HCT116 (cell line): ENCODE results near the gene ZNF207. TPM values are rescaled to one million over a fixed set of nuclear protein-coding genes. Genes with fewer than 3 reads are reported as not detected.

ENCODE experiments used
- ATAC-seq: fragments of 200-7000 bp; cut with Tn5 transposase; 2 replicates; pipeline ENCODE4 v1.9.1; 2020; ENCODE audit warnings: mild to moderate bottlenecking, moderate library complexity
- BruUV-seq: library from RNA; stranded (reverse); fragments of 400-500 nt; replicated peaks from 2 replicates; lab custom pipeline; 2021; lab: Mats Ljungman, UMichigan
- CTCF ChIA-PET: fragments of 300-600 bp; sonication (Branson Sonifier 250); formaldehyde crosslinking; loops from one replicate; lab custom pipeline; 2021; ENCODE audit warnings: antibody characterized with exemption; lab: Charles Lee
- POLR2A ChIA-PET: fragments of 300-600, 350-600 bp; sonication (Branson Sonifier 250); formaldehyde crosslinking; loops from one replicate; lab custom pipeline; 2021; ENCODE audit warnings: antibody characterized with exemption; lab: Charles Lee
- RAD21 ChIA-PET, 2 experiments: fragments of 300-600 bp; sonication (Branson Sonifier 250); formaldehyde crosslinking; loops; one replicate each; lab custom pipeline; 2023; ENCODE audit warnings: low total read pairs in 2 of 2; ENCODE audit not compliant: uncharacterized antibody in 2 of 2, unreplicated experiment in 2 of 2, low non-redundant PET in 1 of 2; lab: Charles Lee
- DNase-seq: peaks from one replicate; pipeline ENCODE4 v3.0.0-alpha.2; 2010; ENCODE audit warnings: low read depth, low spot score
- H2AFZ ChIP-seq: fragments of 200-600 bp; shearing (Covaris generic), sonication (generic); 2 replicates; pipeline ENCODE4 v1.6.1; 2017; ENCODE audit warnings: low read depth, mixed run types, mixed read lengths, antibody characterized with exemption, low read length; ENCODE audit not compliant: poor library complexity, severe bottlenecking
- H3K27ac ChIP-seq: 2 replicates; pipeline ENCODE4 v1.5.1; 2012; ENCODE audit warnings: low read depth, low read length
- H3K27me3 ChIP-seq: fragments of 200-600 bp; sonication (generic); 2 replicates; pipeline ENCODE4 v1.6.1; 2016; ENCODE audit warnings: mixed run types, low read length, mixed read lengths; ENCODE audit not compliant: insufficient read depth
- H3K36me3 ChIP-seq, 2 experiments: fragments of 200-500 bp in 1 of 2; fragments of 200-600 bp in 1 of 2; sonication (Bioruptor generic) in 1 of 2; sonication (generic) in 1 of 2; 2 replicates each; pipeline versions ENCODE4 v1.5.1 to v1.6.1; 2014 to 2016; ENCODE audit warnings: low read length in 2 of 2, inconsistent platforms in 1 of 2, mixed read lengths in 1 of 2, mixed run types in 1 of 2; ENCODE audit not compliant: insufficient read depth in 2 of 2, control insufficient read depth in 1 of 2
- H3K4me1 ChIP-seq, 2 experiments: fragments of 200-600 bp in 1 of 2; sonication (generic) in 1 of 2; 2 replicates each; pipeline versions ENCODE4 v1.5.1 to v1.6.1; 2012 to 2017; ENCODE audit warnings: low read length in 2 of 2, inconsistent platforms in 1 of 2, mild to moderate bottlenecking in 1 of 2, mixed read lengths in 1 of 2, mixed run types in 1 of 2, moderate library complexity in 1 of 2; ENCODE audit not compliant: insufficient read depth in 2 of 2, control insufficient read depth in 1 of 2
- H3K4me2 ChIP-seq: fragments of 200-600 bp; sonication (generic); 2 replicates; pipeline ENCODE4 v1.6.1; 2017; ENCODE audit warnings: mixed run types, low read length, mixed read lengths
- H3K4me3 ChIP-seq, 2 experiments: fragments of 200-600 bp in 1 of 2; sonication (generic) in 1 of 2; replicated peaks in 1 of 2; 2 replicates each; pipeline ENCODE4 v1.5.1; 2011 to 2016; ENCODE audit warnings: low read length in 2 of 2, control low read depth in 1 of 2, low read depth in 1 of 2, mild to moderate bottlenecking in 1 of 2, mixed read lengths in 1 of 2, mixed run types in 1 of 2
- H3K79me2 ChIP-seq: fragments of 200-600 bp; sonication (generic); 2 replicates; pipeline ENCODE4 v1.6.1; 2017; ENCODE audit warnings: mild to moderate bottlenecking, mixed run types, low read length, moderate library complexity, mixed read lengths; ENCODE audit not compliant: insufficient read depth
- H3K9ac ChIP-seq: fragments of 200-600 bp; sonication (generic); 2 replicates; pipeline ENCODE4 v1.6.1; 2016; ENCODE audit warnings: low read length, mixed read lengths
- H3K9me2 ChIP-seq: fragments of 200-600 bp; sonication (generic), shearing (Covaris generic); 2 replicates; pipeline ENCODE4 v1.6.1; 2017; ENCODE audit warnings: mixed run types, mild to moderate bottlenecking, moderate library complexity; ENCODE audit not compliant: insufficient read depth
- H3K9me3 ChIP-seq, 2 experiments: fragments of 200-500 bp in 1 of 2; fragments of 200-600 bp in 1 of 2; sonication (Bioruptor generic) in 1 of 2; sonication (generic) in 1 of 2; 2 replicates each; pipeline ENCODE4 v1.6.1; 2014 to 2017; ENCODE audit warnings: low read length in 2 of 2, mixed read lengths in 2 of 2, inconsistent platforms in 1 of 2, low read depth in 1 of 2, mild to moderate bottlenecking in 1 of 2, mixed run types in 1 of 2, moderate library complexity in 1 of 2; ENCODE audit not compliant: control insufficient read depth in 1 of 2, insufficient read depth in 1 of 2
- H4K20me1 ChIP-seq: fragments of 200-600 bp; sonication (generic), shearing (Covaris generic); 2 replicates; pipeline ENCODE4 v1.6.1; 2017; ENCODE audit warnings: mixed run types, mild to moderate bottlenecking, moderate library complexity; ENCODE audit not compliant: insufficient read depth
- CTCF ChIP-seq, 3 experiments: fragments of 200-600 bp in 1 of 3; sonication (generic) in 1 of 3; IDR thresholded peaks in 2 of 3; conservative IDR thresholded peaks in 1 of 3; 2 replicates each; pipeline ENCODE4 v1.5.1; 2012 to 2017; ENCODE audit warnings: low read depth in 2 of 3, low read length in 2 of 3, antibody characterized with exemption in 1 of 3, borderline replicate concordance in 1 of 3, control low read depth in 1 of 3, mild to moderate bottlenecking in 1 of 3, mixed read lengths in 1 of 3, mixed run types in 1 of 3, moderate library complexity in 1 of 3; ENCODE audit not compliant: insufficient read depth in 1 of 3
- EZH2phosphoT487 ChIP-seq: fragments of 200-600 bp; IDR thresholded peaks from 2 replicates; pipeline ENCODE4 v1.6.1; 2018; ENCODE audit warnings: antibody characterized with exemption, borderline replicate concordance
- JUND ChIP-seq: IDR thresholded peaks from 2 replicates; pipeline ENCODE4 v1.6.1; 2012
- SP1 ChIP-seq: IDR thresholded peaks from 2 replicates; pipeline ENCODE4 v1.6.1; 2012; ENCODE audit warnings: low read depth
- TCF7L2 ChIP-seq: IDR thresholded peaks from 2 replicates; pipeline ENCODE4 v1.7.0; 2011; ENCODE audit warnings: borderline replicate concordance, inconsistent platforms; ENCODE audit not compliant: insufficient read depth, insufficient read length; ENCODE audit errors: extremely low read depth
- ZBTB33 ChIP-seq: IDR thresholded peaks from 2 replicates; pipeline ENCODE4 v1.6.1; 2011; ENCODE audit warnings: mild to moderate bottlenecking, low read length, moderate library complexity; ENCODE audit not compliant: insufficient replicate concordance; ENCODE audit errors: extremely low read depth
- ZFX ChIP-seq: fragments of 450-650 bp; IDR thresholded peaks from 2 replicates; pipeline ENCODE4 v1.6.1; 2017
- intact Hi-C: fragments of 100-400 bp; cut with micrococcal nuclease; formaldehyde crosslinking; loops from 2 replicates; pipeline ENCODE4 v1.10.0; 2022
- total RNA-seq: library from RNA; stranded (reverse); gene quantifications from one replicate; pipeline ENCODE4 v1.2.1, GENCODE V29; 2021; ENCODE audit not compliant: unreplicated experiment

Gene ZNF207
- total RNA-seq, 1 experiment from 2014 or later = 181 TPM

GRCh38 chr17:32382526-32383223 is 32.7 kb downstream of the ZNF207 start:
- RAD21 ChIA-PET = no interaction called here
- Histone ChIP-seq H3K4me1 (no peaks in the 10 kb centered on the region), H3K9ac (no peak overlapping the region), H3K27ac (no peak overlapping the region), H3K9me3 (no peaks in the 10 kb centered on the region), H3K79me2 (peaks cover 28% of the 10 kb centered on the region), H3K27me3 (no peaks in the 10 kb centered on the region), H3K9me2 (no peaks in the 10 kb centered on the region), H3K36me3 (peaks cover 31 to 35% of the 10 kb centered on the region in 2 experiments), H2AFZ (no peak overlapping the region), H3K4me3 (no peak overlapping the region), H4K20me1 (peaks cover 4% of the 10 kb centered on the region; the same call in 1 of the 2 replicates), H3K4me2 (no peak overlapping the region)
- no TSS peak for BruUV-seq
- CTCF ChIA-PET = no interaction called here
- DNase-seq (no peak), ATAC-seq (no peak)
- no peak for TF ChIP-seq CTCF (IDR thresholded peaks at IDR 0.05 in 2 of 3, conservative IDR thresholded peaks at IDR 0.05 in 1 of 3; ENCODE audit: borderline replicate concordance in 1 of 3, insufficient read depth in 1 of 3, low read depth in 2 of 3, low read length in 2 of 3)
- no peak for TF ChIP-seq SP1
- no peak for TF ChIP-seq TCF7L2
- no peak for TF ChIP-seq ZBTB33
- no peak for TF ChIP-seq ZFX
- TF ChIP-seq JUND = no peak
- no peak for TF ChIP-seq EZH2phosphoT487
- POLR2A ChIA-PET = no interaction called here
- intact Hi-C loops = no loop called here
